GM10248 (cell line): Measurements from ENCODE around the gene GLT6D1.

Experiments used
- CTCF ChIA-PET: fragments of 300-600 bp; sonication (Branson Sonifier 250); formaldehyde crosslinking; extraction: SDS; loops from one replicate; lab custom pipeline; 2021; ENCODE audit warnings: antibody characterized with exemption; lab: Yijun Ruan, JAX
- POLR2A ChIA-PET: fragments of 350-650 bp; sonication (Branson Sonifier 250); formaldehyde crosslinking; extraction: SDS; loops from one replicate; lab custom pipeline; 2020; ENCODE audit warnings: antibody characterized with exemption; lab: Yijun Ruan, JAX
- DNase-seq: peaks from one replicate; pipeline ENCODE4 v3.0.0; 2012; ENCODE audit errors: extremely low spot score
- CTCF ChIP-seq: IDR thresholded peaks from 2 replicates; pipeline ENCODE4 v1.5.1; 2012; ENCODE audit warnings: mild to moderate bottlenecking, low read depth; ENCODE audit errors: extremely low read depth, missing control alignments, control extremely low read depth

Gene GLT6D1

GRCh38 chr9:135613946-135614805 lies 25.2 kb downstream of the GLT6D1 start:
- no peak for DNase-seq
- CTCF ChIA-PET: interaction anchor here (0.8 to 1.6 kb wide), 2 partner anchors 11 to 21 kb away, joined by 3 read pairs; no protein-coding TSS in a partner anchor
- POLR2A ChIA-PET: no interaction called here
- no peak for TF ChIP-seq CTCF

- ChIA-PET CTCF (interaction anchor here (0.8 to 1.6 kb wide), 4 partner anchors 10 to 20 kb away, joined by 3 to 4 read pairs (median 3); no protein-coding TSS in a partner anchor), POLR2A (no interaction called here)
- DNase-seq: no peak
- TF ChIP-seq CTCF: no peak
Observed at GRCh38 chr9:135612981-135613910, 26.1 kb downstream of the GLT6D1 start.

- ChIA-PET POLR2A (no interaction called here), CTCF (interaction anchor here (0.8 to 1.4 kb wide), 2 partner anchors 9 to 18 kb away, joined by 3 to 4 read pairs; no protein-coding TSS in a partner anchor)
- no peak for TF ChIP-seq CTCF
- no peak for DNase-seq
Observed at GRCh38 chr9:135612437-135612836, 26.9 kb downstream of the GLT6D1 start.

- no peak for DNase-seq
- ChIA-PET POLR2A (no interaction called here), CTCF (interaction anchor here (1.4 kb wide), 1 partner anchor 9 kb away, joined by 4 read pairs; no protein-coding TSS in a partner anchor)
- no peak for TF ChIP-seq CTCF
Observed at GRCh38 chr9:135611875-135612209, 27.5 kb downstream of the GLT6D1 start.

- TF ChIP-seq CTCF: no peak
- CTCF ChIA-PET: no interaction called here
- POLR2A ChIA-PET: no interaction called here
- no peak for DNase-seq
Observed at GRCh38 chr9:135611142-135611874, 28.0 kb downstream of the GLT6D1 start.
